SK-N-MC (cell line): ENCODE measurements around the gene ATP4B.

Experiments used
- EZH2 ChIP-seq: fragments of 200-600 bp; sonication (generic); IDR thresholded peaks from one replicate; pipeline ENCODE4 v1.6.1; 2017; ENCODE audit warnings: antibody characterized with exemption
- POLR2AphosphoS5 ChIP-seq: IDR thresholded peaks from 2 replicates; pipeline ENCODE4 v1.6.1; 2012; ENCODE audit warnings: mild to moderate bottlenecking, low read depth, low read length, borderline replicate concordance

GRCh38 chr13:113653264-113654174 is 4.5 kb downstream of the ATP4B start:
- TF ChIP-seq POLR2AphosphoS5 (no peak), EZH2 (no peak)
